WTC11 (cell line): ENCODE measurements around the gene NEB. TPM values are rescaled to one million over a fixed set of nuclear protein-coding genes. Genes with fewer than 3 reads are reported as not detected.

ENCODE experiments used
- ATAC-seq: fragments of 200-7000 bp; cut with Tn5 transposase; 2 replicates; pipeline ENCODE4 v1.10.0; 2021; ENCODE audit warnings: mild to moderate bottlenecking, moderate library complexity
- CTCF ChIA-PET: fragments of 300-600 bp; sonication (Branson Sonifier 250); formaldehyde crosslinking; loops from one replicate; lab custom pipeline; 2021; ENCODE audit warnings: antibody characterized with exemption; lab: Charles Lee
- POLR2A ChIA-PET: fragments of 350-600 bp; sonication (Branson Sonifier 250); formaldehyde crosslinking; loops from one replicate; lab custom pipeline; 2021; ENCODE audit warnings: antibody characterized with exemption; lab: Charles Lee
- DNase-seq: peaks from one replicate; pipeline ENCODE4 v3.0.0; 2021; ENCODE audit warnings: low spot score
- H3K27ac Mint-ChIP-seq: 2 replicates; pipeline ENCODE4 v1.8.0; 2021; ENCODE audit warnings: mixed read lengths
- H3K27me3 Mint-ChIP-seq: 2 replicates; pipeline ENCODE4 v1.8.0; 2021; ENCODE audit warnings: low read depth, mild to moderate bottlenecking, moderate library complexity, mixed read lengths
- H3K36me3 Mint-ChIP-seq: 2 replicates; pipeline ENCODE4 v1.8.0; 2021; ENCODE audit warnings: mixed read lengths
- H3K4me1 Mint-ChIP-seq: 2 replicates; pipeline ENCODE4 v1.8.0; 2022; ENCODE audit warnings: mixed read lengths
- H3K4me3 Mint-ChIP-seq: 2 replicates; pipeline ENCODE4 v1.8.0; 2021; ENCODE audit warnings: mild to moderate bottlenecking, moderate library complexity, mixed read lengths
- H3K9me3 Mint-ChIP-seq: 2 replicates; pipeline ENCODE4 v1.8.0; 2021; ENCODE audit warnings: mixed read lengths
- AR ChIP-seq: fragments of 250-450 bp; sonication (Bioruptor Pico); IDR thresholded peaks from 2 replicates; pipeline ENCODE4 v1.9.0; 2021; ENCODE audit warnings: mild to moderate bottlenecking
- ATF2 ChIP-seq: sonication (generic); formaldehyde crosslinking; IDR thresholded peaks from 2 replicates; pipeline ENCODE4 v1.8.1; 2022; ENCODE audit warnings: low read depth, missing genetic modification reagents, borderline replicate concordance
- CREB1 ChIP-seq: sonication (generic); formaldehyde crosslinking; IDR thresholded peaks from 2 replicates; pipeline ENCODE4 v1.8.0; 2023; ENCODE audit warnings: mild to moderate bottlenecking, missing genetic modification reagents
- CREM ChIP-seq: sonication (generic); formaldehyde crosslinking; IDR thresholded peaks from 2 replicates; pipeline ENCODE4 v1.8.1; 2022; ENCODE audit warnings: mild to moderate bottlenecking, missing genetic modification reagents, moderate library complexity
- CTCF ChIP-seq: fragments of 200-600 bp; IDR thresholded peaks from 2 replicates; pipeline ENCODE4 v1.8.0; 2022; ENCODE audit warnings: antibody characterized with exemption
- E2F4 ChIP-seq: sonication (generic); formaldehyde crosslinking; IDR thresholded peaks from 2 replicates; pipeline ENCODE4 v1.8.1; 2022; ENCODE audit warnings: low read depth, mild to moderate bottlenecking, moderate library complexity, missing genetic modification reagents, borderline replicate concordance
- EMX1 ChIP-seq: fragments of 250-450 bp; sonication (Bioruptor Pico); IDR thresholded peaks from 2 replicates; pipeline ENCODE4 v1.8.0; 2021; ENCODE audit warnings: mild to moderate bottlenecking
- ETV6 ChIP-seq: sonication (generic); formaldehyde crosslinking; IDR thresholded peaks from 2 replicates; pipeline ENCODE4 v1.8.1; 2022; ENCODE audit warnings: mild to moderate bottlenecking, missing genetic modification reagents
- JUN ChIP-seq: sonication (generic); formaldehyde crosslinking; IDR thresholded peaks from 2 replicates; pipeline ENCODE4 v1.8.0; 2023; ENCODE audit warnings: mild to moderate bottlenecking, missing genetic modification reagents
- MXD4 ChIP-seq: fragments of 250-450 bp; sonication (Bioruptor Pico); IDR thresholded peaks from 2 replicates; pipeline ENCODE4 v1.8.0; 2021; ENCODE audit warnings: mild to moderate bottlenecking, moderate library complexity, borderline replicate concordance
- NFE2L1 ChIP-seq: sonication (generic); formaldehyde crosslinking; IDR thresholded peaks from 2 replicates; pipeline ENCODE4 v1.8.1; 2023; ENCODE audit warnings: missing genetic modification reagents
- SMAD3 ChIP-seq: sonication (generic); formaldehyde crosslinking; IDR thresholded peaks from 2 replicates; pipeline ENCODE4 v1.8.0; 2022; ENCODE audit warnings: missing genetic modification reagents, mild to moderate bottlenecking, borderline replicate concordance
- ZNF219 ChIP-seq: sonication (generic); formaldehyde crosslinking; IDR thresholded peaks from 2 replicates; pipeline ENCODE4 v1.8.0; 2023; ENCODE audit warnings: missing genetic modification reagents, mild to moderate bottlenecking, borderline replicate concordance
- ZNF263 ChIP-seq: sonication (generic); formaldehyde crosslinking; IDR thresholded peaks from 2 replicates; pipeline ENCODE4 v1.8.1; 2022; ENCODE audit warnings: low read depth, mild to moderate bottlenecking, moderate library complexity, missing genetic modification reagents
- ZNF396 ChIP-seq: fragments of 250-450 bp; sonication (Bioruptor Pico); IDR thresholded peaks from 2 replicates; pipeline ENCODE4 v1.8.0; 2021; ENCODE audit warnings: mild to moderate bottlenecking, moderate library complexity, borderline replicate concordance
- ZNF423 ChIP-seq: fragments of 250-450 bp; sonication (Bioruptor Pico); IDR thresholded peaks from 2 replicates; pipeline ENCODE4 v2.1.2; 2022; ENCODE audit warnings: mild to moderate bottlenecking, moderate library complexity
- total RNA-seq: library from RNA; stranded (reverse); gene quantifications from 3 replicates; pipeline ENCODE4 v1.2.3, GENCODE V29; 2021
- TF ChIP-seq, protein P1 (sequence below): sonication (generic); formaldehyde crosslinking; IDR thresholded peaks from 2 replicates; pipeline ENCODE4 v1.8.1; 2023; ENCODE audit warnings: mild to moderate bottlenecking, moderate library complexity, missing genetic modification reagents
- TF ChIP-seq, protein P2 (sequence below): sonication (generic); formaldehyde crosslinking; IDR thresholded peaks from 2 replicates; pipeline ENCODE4 v1.8.1; 2023; ENCODE audit warnings: mild to moderate bottlenecking, missing genetic modification reagents
- TF ChIP-seq, protein P3 (sequence below): fragments of 250-450 bp; sonication (Bioruptor Pico); conservative IDR thresholded peaks from 2 replicates; pipeline ENCODE4 v1.9.0; 2021; ENCODE audit warnings: mild to moderate bottlenecking

The NEB gene
- total RNA-seq, 1 experiment from 2014 or later = 1.9 TPM

GRCh38 chr2:151478011-151478410 is 256.3 kb downstream of the NEB start:
- DNase-seq (no peak), ATAC-seq (no peak)
- no peaks in the 10 kb centered on the region for H3K9me3 Mint-ChIP-seq
- ChIA-PET CTCF (no interaction called here), POLR2A (interaction anchor here (1.0 kb wide), 1 partner anchor 69 kb away, joined by 3 read pairs; no protein-coding TSS in a partner anchor)
- H3K27ac Mint-ChIP-seq = 0 out of 2 replicates have a peak overlapping the region, but pooled peaks have one; percentile 22
- peaks cover 52% of the 10 kb centered on the region for H3K36me3 Mint-ChIP-seq
- H3K27me3 Mint-ChIP-seq = no peaks in the 10 kb centered on the region
- TF ChIP-seq MXD4 (no peak), JUN (no peak), ZNF396 (CRISPR knock-in tag) (no peak), E2F4 (CRISPR knock-in tag) (no peak), ZNF423 (CRISPR knock-in tag) (no peak), CTCF (no peak), AR (no peak), CREB1 (CRISPR knock-in tag) (no peak), CREM (CRISPR knock-in tag) (no peak), NFE2L1 (CRISPR knock-in tag) (no peak)
- TF ChIP-seq, protein P1, sequence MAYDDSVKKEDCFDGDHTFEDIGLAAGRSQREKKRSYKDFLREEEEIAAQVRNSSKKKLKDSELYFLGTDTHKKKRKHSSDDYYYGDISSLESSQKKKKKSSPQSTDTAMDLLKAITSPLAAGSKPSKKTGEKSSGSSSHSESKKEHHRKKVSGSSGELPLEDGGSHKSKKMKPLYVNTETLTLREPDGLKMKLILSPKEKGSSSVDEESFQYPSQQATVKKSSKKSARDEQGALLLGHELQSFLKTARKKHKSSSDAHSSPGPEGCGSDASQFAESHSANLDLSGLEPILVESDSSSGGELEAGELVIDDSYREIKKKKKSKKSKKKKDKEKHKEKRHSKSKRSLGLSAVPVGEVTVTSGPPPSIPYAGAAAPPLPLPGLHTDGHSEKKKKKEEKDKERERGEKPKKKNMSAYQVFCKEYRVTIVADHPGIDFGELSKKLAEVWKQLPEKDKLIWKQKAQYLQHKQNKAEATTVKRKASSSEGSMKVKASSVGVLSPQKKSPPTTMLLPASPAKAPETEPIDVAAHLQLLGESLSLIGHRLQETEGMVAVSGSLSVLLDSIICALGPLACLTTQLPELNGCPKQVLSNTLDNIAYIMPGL (CRISPR knock-in tag) = no peak
- TF ChIP-seq, protein P2, sequence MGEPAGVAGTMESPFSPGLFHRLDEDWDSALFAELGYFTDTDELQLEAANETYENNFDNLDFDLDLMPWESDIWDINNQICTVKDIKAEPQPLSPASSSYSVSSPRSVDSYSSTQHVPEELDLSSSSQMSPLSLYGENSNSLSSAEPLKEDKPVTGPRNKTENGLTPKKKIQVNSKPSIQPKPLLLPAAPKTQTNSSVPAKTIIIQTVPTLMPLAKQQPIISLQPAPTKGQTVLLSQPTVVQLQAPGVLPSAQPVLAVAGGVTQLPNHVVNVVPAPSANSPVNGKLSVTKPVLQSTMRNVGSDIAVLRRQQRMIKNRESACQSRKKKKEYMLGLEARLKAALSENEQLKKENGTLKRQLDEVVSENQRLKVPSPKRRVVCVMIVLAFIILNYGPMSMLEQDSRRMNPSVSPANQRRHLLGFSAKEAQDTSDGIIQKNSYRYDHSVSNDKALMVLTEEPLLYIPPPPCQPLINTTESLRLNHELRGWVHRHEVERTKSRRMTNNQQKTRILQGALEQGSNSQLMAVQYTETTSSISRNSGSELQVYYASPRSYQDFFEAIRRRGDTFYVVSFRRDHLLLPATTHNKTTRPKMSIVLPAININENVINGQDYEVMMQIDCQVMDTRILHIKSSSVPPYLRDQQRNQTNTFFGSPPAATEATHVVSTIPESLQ (CRISPR knock-in tag) = no peak
- H3K4me1 Mint-ChIP-seq = peaks cover 5% of the 10 kb centered on the region; the same call in 1 of the 2 replicates
- H3K4me3 Mint-ChIP-seq = no peak overlapping the region

DNA sequence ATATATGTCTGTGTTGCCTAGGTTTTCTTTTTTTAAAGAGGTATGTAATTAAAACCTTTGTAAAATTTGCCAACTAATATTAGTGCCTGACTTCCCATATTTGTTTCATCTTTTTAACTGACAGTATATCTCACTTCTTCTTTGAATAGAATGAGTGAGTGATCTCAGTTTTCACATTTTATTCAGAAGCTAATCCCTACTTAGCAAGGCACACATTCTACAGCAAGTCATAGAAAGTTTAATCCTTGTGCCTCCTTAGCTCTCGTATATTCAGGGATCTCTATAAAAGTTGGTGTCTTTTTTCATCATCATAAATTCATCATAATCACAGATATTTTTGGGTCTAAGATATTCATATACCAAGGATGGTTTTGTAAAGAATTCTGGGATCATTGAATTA is 258.0 kb downstream of the NEB start:
- no peaks in the 10 kb centered on the region for H3K27me3 Mint-ChIP-seq
- ChIA-PET CTCF (no interaction called here), POLR2A (no interaction called here)
- no peak for ATAC-seq
- peaks cover 55% of the 10 kb centered on the region for H3K36me3 Mint-ChIP-seq
- peaks cover 5% of the 10 kb centered on the region; the same call in 1 of the 2 replicates for H3K4me1 Mint-ChIP-seq
- H3K27ac Mint-ChIP-seq = no peak overlapping the region
- H3K9me3 Mint-ChIP-seq = no peaks in the 10 kb centered on the region
- no peak for DNase-seq
- no peak overlapping the region for H3K4me3 Mint-ChIP-seq
- TF ChIP-seq ZNF263 (CRISPR knock-in tag) (no peak), ATF2 (no peak), ZNF219 (no peak), SMAD3 (no peak), MXD4 (no peak), ETV6 (CRISPR knock-in tag) (no peak), EMX1 (CRISPR knock-in tag) (no peak), ZNF423 (CRISPR knock-in tag) (no peak)
- TF ChIP-seq, protein P3, sequence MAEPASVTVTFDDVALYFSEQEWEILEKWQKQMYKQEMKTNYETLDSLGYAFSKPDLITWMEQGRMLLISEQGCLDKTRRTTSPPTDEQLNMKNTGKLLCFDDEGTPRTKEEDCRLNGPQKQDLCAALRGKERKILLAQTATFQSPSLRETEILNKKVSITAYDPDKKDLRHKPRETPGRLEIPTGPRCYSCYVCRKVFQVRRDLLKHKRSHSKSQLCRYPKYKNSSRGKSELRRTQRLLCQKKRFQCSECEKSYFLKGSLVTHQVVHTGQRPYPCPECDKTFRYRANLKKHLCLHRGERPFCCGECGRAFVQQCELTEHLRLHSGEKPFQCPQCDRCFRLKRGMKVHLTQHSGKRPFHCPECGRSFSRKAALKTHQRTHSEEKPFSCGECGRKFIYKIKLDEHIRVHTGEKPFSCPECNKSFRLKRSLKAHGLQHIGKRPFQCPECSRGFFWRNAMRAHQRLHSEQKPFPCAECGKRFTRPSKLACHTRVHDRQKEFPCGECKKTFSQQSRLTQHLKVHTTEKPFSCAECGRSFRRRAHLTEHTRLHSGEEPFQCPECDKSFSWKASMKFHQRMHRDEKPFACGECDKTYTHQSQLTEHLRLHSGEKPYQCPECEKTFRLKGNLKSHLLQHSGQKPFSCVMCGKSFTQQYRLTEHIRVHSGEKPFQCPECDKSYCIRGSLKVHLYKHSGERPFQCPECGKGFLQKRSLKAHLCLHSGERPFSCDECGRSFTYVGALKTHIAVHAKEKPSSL (CRISPR knock-in tag) = no peak
